ENCODE results near the gene TTLL7.
"Not testable (repeated sequence)": the region's sequence is repeated elsewhere in the genome, so short reads cannot be mapped to it uniquely, and the experiment has no call there.

GRCh38 chr1:83916094-83916493 lies 82.8 kb downstream of the TTLL7 start:
- TF ChIP-seq EZH2 (IDR thresholded peaks at IDR 0.05; ENCODE audit: borderline replicate concordance, insufficient read depth, low read depth, low read length, poor library complexity, severe bottlenecking); CTCF (IDR thresholded peaks at IDR 0.05): not testable (repeated sequence)

Data from B cell (primary cell).